SU-DHL-6 (cell line): Measurements from ENCODE around the gene SH3RF3.

Experiments used
- EZH2phosphoT487 ChIP-seq: fragments of 200-600 bp; sonication (generic), shearing (Covaris generic); conservative IDR thresholded peaks from 2 replicates; pipeline ENCODE4 v1.6.1; 2018; ENCODE audit warnings: mild to moderate bottlenecking, antibody characterized with exemption, low read length, moderate library complexity, mixed read lengths
- TF ChIP-seq, protein P1 (sequence below): fragments of 200-600 bp; sonication (generic); IDR thresholded peaks from one replicate; pipeline ENCODE4 v1.5.1; 2017; ENCODE audit warnings: antibody characterized with exemption, mild to moderate bottlenecking, low read length, moderate library complexity; ENCODE audit not compliant: insufficient read depth, poor library complexity, severe bottlenecking

DNA sequence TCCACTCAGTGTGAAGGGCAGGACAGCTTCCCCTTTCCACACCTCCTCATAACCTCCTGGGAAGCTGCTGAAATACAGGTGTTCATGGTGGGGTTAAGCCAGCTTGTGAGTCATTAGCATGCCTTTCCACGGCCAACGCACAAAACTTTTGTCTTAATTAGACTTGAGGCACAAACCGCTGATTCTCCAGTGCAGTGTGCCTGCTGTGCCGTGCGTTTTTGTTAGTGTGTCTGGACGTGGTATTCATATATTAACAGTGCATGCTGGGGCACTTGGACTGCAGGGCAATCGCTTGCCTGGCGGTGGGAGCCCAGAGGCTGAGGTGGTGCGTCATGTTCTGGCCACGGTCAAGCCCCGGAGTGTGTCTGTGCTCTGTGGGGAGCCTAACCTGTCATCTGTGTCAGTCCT lies 156.2 kb downstream of the SH3RF3 start:
- TF ChIP-seq, protein P1, sequence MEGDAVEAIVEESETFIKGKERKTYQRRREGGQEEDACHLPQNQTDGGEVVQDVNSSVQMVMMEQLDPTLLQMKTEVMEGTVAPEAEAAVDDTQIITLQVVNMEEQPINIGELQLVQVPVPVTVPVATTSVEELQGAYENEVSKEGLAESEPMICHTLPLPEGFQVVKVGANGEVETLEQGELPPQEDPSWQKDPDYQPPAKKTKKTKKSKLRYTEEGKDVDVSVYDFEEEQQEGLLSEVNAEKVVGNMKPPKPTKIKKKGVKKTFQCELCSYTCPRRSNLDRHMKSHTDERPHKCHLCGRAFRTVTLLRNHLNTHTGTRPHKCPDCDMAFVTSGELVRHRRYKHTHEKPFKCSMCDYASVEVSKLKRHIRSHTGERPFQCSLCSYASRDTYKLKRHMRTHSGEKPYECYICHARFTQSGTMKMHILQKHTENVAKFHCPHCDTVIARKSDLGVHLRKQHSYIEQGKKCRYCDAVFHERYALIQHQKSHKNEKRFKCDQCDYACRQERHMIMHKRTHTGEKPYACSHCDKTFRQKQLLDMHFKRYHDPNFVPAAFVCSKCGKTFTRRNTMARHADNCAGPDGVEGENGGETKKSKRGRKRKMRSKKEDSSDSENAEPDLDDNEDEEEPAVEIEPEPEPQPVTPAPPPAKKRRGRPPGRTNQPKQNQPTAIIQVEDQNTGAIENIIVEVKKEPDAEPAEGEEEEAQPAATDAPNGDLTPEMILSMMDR = no peak
- TF ChIP-seq EZH2phosphoT487 = no peak
